Sigmoid colon (tissue), 4 donors: ENCODE data around the gene AQP5.

ENCODE experiments used
- CTCF ChIP-seq, 4 experiments: fragments of 450-650 bp in 3 of 4; fragments of 200-600 bp in 1 of 4; IDR thresholded peaks; one replicate each; pipeline ENCODE4 v1.5.1; 2016 to 2019; ENCODE audit warnings: antibody characterized with exemption in 4 of 4, mild to moderate bottlenecking in 3 of 4, moderate library complexity in 2 of 4
- EP300 ChIP-seq, 4 donors: sonication (generic); formaldehyde crosslinking; IDR thresholded peaks; one replicate each; pipeline ENCODE4 v1.6.1; 2017; ENCODE audit warnings: antibody characterized with exemption in 4 of 4
- POLR2A ChIP-seq, 2 donors: fragments of 450-650 bp; IDR thresholded peaks; one replicate each; pipeline ENCODE4 v1.6.1; 2016; ENCODE audit warnings: antibody characterized with exemption in 2 of 2, mild to moderate bottlenecking in 2 of 2, moderate library complexity in 2 of 2

- TF ChIP-seq POLR2A (IDR thresholded peaks at IDR 0.05) (no peak), CTCF (IDR thresholded peaks at IDR 0.05) (no peak), EP300 (IDR thresholded peaks at IDR 0.05) (no peak)
These were observed 4.1 kb upstream of the AQP5 start for GRCh38 chr12:49957570-49957967.
